K562 (cell line): ENCODE measurements around the gene NME7. TPM values are rescaled to one million over a fixed set of nuclear protein-coding genes. Genes with fewer than 3 reads are reported as not detected.

Experiments
- ATAC-seq: fragments of 200-7000 bp; cut with Tn5 transposase; 3 replicates; pipeline ENCODE4 v1.9.1; 2020; ENCODE audit warnings: moderate library complexity
- BruUV-seq: library from RNA; stranded (reverse); fragments of 400-500 nt; replicated peaks from 2 replicates; lab custom pipeline; 2021; lab: Mats Ljungman, UMichigan
- CTCF ChIA-PET: fragments of 300-600 bp; formaldehyde crosslinking; extraction: SDS; loops from one replicate; lab custom pipeline; 2021; ENCODE audit warnings: low intra/inter-chr PET ratio; lab: Yijun Ruan, JAX
- POLR2A ChIA-PET: fragments of 300-600, 350-650 bp; sonication (Branson Sonifier 250); formaldehyde crosslinking; extraction: SDS; loops from one replicate; lab custom pipeline; 2021; ENCODE audit warnings: antibody characterized with exemption, inconsistent platforms; lab: Yijun Ruan, JAX
- DNase-seq, 4 experiments: peaks; one replicate each; pipeline versions ENCODE4 v3.0.0 to v3.0.0-alpha.2; 2011 to 2018; ENCODE audit warnings: low spot score in 3 of 4, mixed read lengths in 3 of 4; ENCODE audit errors: extremely low read depth in 1 of 4
- FAIRE-seq: peaks from 2 replicates; lab custom pipeline; 2011; peaks lifted over from hg19 to GRCh38; lab: Jason Lieb, UNC
- H2AFZ ChIP-seq: 2 replicates; pipeline ENCODE4 v1.6.0; 2011; ENCODE audit warnings: low read depth, low read length, control low read depth, inconsistent platforms
- H3K27ac ChIP-seq: fragments of 200-600 bp; 3 replicates; pipeline ENCODE4 v1.8.0; 2011; ENCODE audit warnings: low read depth, mild to moderate bottlenecking, control low read depth, inconsistent platforms, low read length, moderate library complexity, mixed read lengths; ENCODE audit errors: extremely low read depth
- H3K27me3 ChIP-seq, 2 experiments: fragments of 300-600 bp in 1 of 2; 2 replicates in 1 of 2; 3 replicates in 1 of 2; pipeline versions ENCODE4 v1.6.0 to v1.8.0; 2011; ENCODE audit warnings: inconsistent platforms in 2 of 2, low read length in 2 of 2, mild to moderate bottlenecking in 1 of 2, mixed read lengths in 1 of 2, moderate library complexity in 1 of 2; ENCODE audit not compliant: control insufficient read depth in 2 of 2, insufficient read depth in 2 of 2
- H3K36me3 ChIP-seq: fragments of 300-600 bp; 3 replicates; pipeline ENCODE4 v1.8.0; 2011; ENCODE audit warnings: mild to moderate bottlenecking, low read length, inconsistent platforms; ENCODE audit not compliant: control insufficient read depth, insufficient read depth
- H3K4me1 ChIP-seq, 2 experiments: fragments of 200-600 bp in 1 of 2; replicated peaks in 1 of 2; 2 replicates in 1 of 2; 3 replicates in 1 of 2; pipeline versions ENCODE4 v1.5.1 to v1.8.0; 2011; ENCODE audit warnings: inconsistent platforms in 2 of 2, low read length in 2 of 2, mild to moderate bottlenecking in 1 of 2, mixed read lengths in 1 of 2, moderate library complexity in 1 of 2; ENCODE audit not compliant: control insufficient read depth in 2 of 2, insufficient read depth in 2 of 2
- H3K4me2 ChIP-seq: 2 replicates; pipeline ENCODE4 v1.6.1; 2011; ENCODE audit warnings: low read length, control low read depth, inconsistent platforms, mixed read lengths; ENCODE audit not compliant: insufficient read depth
- H3K4me3 ChIP-seq: fragments of 200-600 bp; sonication (generic), shearing (Covaris generic); 2 replicates; pipeline ENCODE4 v1.5.1; 2016; ENCODE audit warnings: control low read depth, inconsistent platforms
- H3K79me2 ChIP-seq: fragments of 200-600 bp; 3 replicates; pipeline ENCODE4 v1.8.0; 2011; ENCODE audit warnings: low read length, inconsistent platforms; ENCODE audit not compliant: control insufficient read depth, insufficient read depth
- H3K9ac ChIP-seq, 2 experiments: 2 replicates each; pipeline versions ENCODE4 v1.6.0 to v1.6.1; 2011; ENCODE audit warnings: low read depth in 2 of 2, low read length in 2 of 2, control low read depth in 1 of 2, inconsistent platforms in 1 of 2, mild to moderate bottlenecking in 1 of 2, mixed read lengths in 1 of 2; ENCODE audit not compliant: insufficient read depth in 1 of 2
- H3K9me1 ChIP-seq: one replicate; pipeline ENCODE4 v1.6.0; 2011; ENCODE audit warnings: inconsistent platforms, mild to moderate bottlenecking, low read length, moderate library complexity; ENCODE audit not compliant: control insufficient read depth, insufficient read depth
- H3K9me3 ChIP-seq: replicated peaks from 2 replicates; pipeline ENCODE4 v1.5.1; 2011; ENCODE audit warnings: low read depth, low read length, inconsistent platforms; ENCODE audit not compliant: control insufficient read depth, insufficient read depth
- H4K20me1 ChIP-seq: replicated peaks from 2 replicates; pipeline ENCODE4 v1.6.1; 2011; ENCODE audit warnings: low read length, inconsistent platforms, mixed read lengths; ENCODE audit not compliant: control insufficient read depth, insufficient read depth
- MITF ChIP-seq: IDR thresholded peaks from 2 replicates; pipeline ENCODE4 v1.6.1; 2014; ENCODE audit warnings: antibody characterized with exemption
- RAD21 ChIP-seq, 2 experiments: fragments of 250-450 bp in 1 of 2; fragments of 450-650 bp in 1 of 2; sonication (Bioruptor Pico) in 1 of 2; formaldehyde crosslinking in 1 of 2; IDR thresholded peaks in 1 of 2; conservative IDR thresholded peaks in 1 of 2; 2 replicates each; pipeline versions ENCODE4 v1.4.0 to v1.8.0; 2020 to 2022; ENCODE audit warnings: mild to moderate bottlenecking in 2 of 2, moderate library complexity in 1 of 2
- WGBS: fragments of 100-300 bp; shearing (Covaris generic); methylation state at CpG from one replicate; pipeline ENCODE4 v1.1.6; 2016; ENCODE audit warnings: low coverage, mixed read lengths; ENCODE audit not compliant: insufficient coverage; ENCODE audit errors: missing lambda C conversion rate; 5-methylcytosine and 5-hydroxymethylcytosine counted together
- in situ Hi-C: fragments of 300-500 bp; cut with MboI; formaldehyde crosslinking; loops from 4 replicates; pipeline ENCODE4 v1.15.0; 2018; ENCODE audit warnings: inconsistent platforms, mixed read lengths
- intact Hi-C: fragments of 100-400 bp; cut with micrococcal nuclease; formaldehyde crosslinking; loops from 2 replicates; pipeline ENCODE4 v1.14.2; 2022
- polyA plus RNA-seq, 8 experiments: library from polyadenylated mRNA; depleted of rRNA in 4 of 8; stranded (reverse) in 5 of 8; unstranded in 3 of 8; fragments of >200 nt; fragmentation: Nextera tagmentation in 2 of 8; fragmentation: Illumina TruSeq in 1 of 8; extraction: Ambion mirVana in 2 of 8; extraction: Trizol in 1 of 8; gene quantifications; 2 replicates each; pipeline versions ENCODE4 v1.2.1 to v1.2.3, GENCODE V29; 2011 to 2014; ENCODE audit warnings: inconsistent platforms in 1 of 8, missing spikeins in 1 of 8
- total RNA-seq, 7 experiments: library from RNA; depleted of rRNA in 6 of 7; stranded (reverse); fragments of >200 nt in 6 of 7; fragmentation: Illumina TruSeq in 2 of 7; extraction: Trizol in 2 of 7; gene quantifications; 2 replicates each; pipeline versions ENCODE4 v1.2.1 to v1.2.3, GENCODE V29; 2011 to 2021; ENCODE audit warnings: low replicate concordance in 1 of 7

Gene NME7
- total and polyA plus RNA-seq, 9 of the 15 experiments (the other 6 are each of a cell fraction or from before 2014, with no cell fraction given) = 7.9 to 43.2 (median 23.9) TPM

GRCh38 chr1:169121146-169121923, 246.3 kb downstream of the NME7 start:
- ChIA-PET POLR2A (no interaction called here), CTCF (no interaction called here)
- in situ Hi-C loops = no loop called here
- Histone ChIP-seq H2AFZ (no peak overlapping the region), H3K36me3 (no peaks in the 10 kb centered on the region), H4K20me1 (no peaks in the 10 kb centered on the region), H3K9me1 (no peaks in the 10 kb centered on the region), H3K9me3 (no peaks in the 10 kb centered on the region), H3K27me3 (no peaks in the 10 kb centered on the region), H3K4me1 (no peaks in the 10 kb centered on the region; a peak in 1 of 5 replicates), H3K4me3 (no peak overlapping the region), H3K4me2 (no peak overlapping the region), H3K27ac (no peak overlapping the region), H3K79me2 (no peaks in the 10 kb centered on the region), H3K9ac (no peak overlapping the region)
- intact Hi-C loops = no loop called here
- no peak for ATAC-seq
- BruUV-seq = no TSS peak
- TF ChIP-seq MITF = no peak
- TF ChIP-seq RAD21 (CRISPR knock-in tag; conservative IDR thresholded peaks at IDR 0.05 in 1 of 2, IDR thresholded peaks at IDR 0.05 in 1 of 2) = 0 out of 4 replicates have a peak, but pooled peaks of 1 of the 2 experiments have one; percentile 7
- no peak for FAIRE-seq
- no peak for DNase-seq
- 22% methylated on average over 6 of the region's 6 CpGs for whole genome bisulfite sequencing
